ENCODE measurements around the gene SLC66A2.

GRCh38 chr18:79882522-79883241 is 68.8 kb downstream of the SLC66A2 start:
- TF ChIP-seq CTCF (IDR thresholded peaks at IDR 0.05 in 2 of 3, conservative IDR thresholded peaks at IDR 0.05 in 1 of 3; ENCODE audit: control insufficient read depth in 2 of 3, extremely low read depth in 1 of 3, insufficient read depth in 1 of 3, low read depth in 3 of 3, low read length in 3 of 3) (no peak), ZBTB33 (IDR thresholded peaks at IDR 0.05) (no peak), SUZ12 (IDR thresholded peaks at IDR 0.05; ENCODE audit: unreplicated experiment) (no peak), ELK1 (IDR thresholded peaks at IDR 0.05; ENCODE audit: low read depth, low read length) (no peak), ATF2 (IDR thresholded peaks at IDR 0.05; ENCODE audit: low read length) (no peak), EGR1 (IDR thresholded peaks at IDR 0.05; ENCODE audit: borderline replicate concordance in 1 of 2, low read depth in 2 of 2, low read length in 2 of 2) (no peak), ZNF217 (IDR thresholded peaks at IDR 0.05) (no peak), E2F8 (IDR thresholded peaks at IDR 0.05; ENCODE audit: low read depth, partially characterized antibody) (no peak), POLR2AphosphoS2 (IDR thresholded peaks at IDR 0.05; ENCODE audit: low read depth, low read length) (no peak), RELA (IDR thresholded peaks at IDR 0.05; ENCODE audit: borderline replicate concordance, partially characterized antibody) (no peak)

Measured in GM12878 (cell line).